H1 (cell line): Measurements from ENCODE around the gene STARD13. TPM values are rescaled to one million over a fixed set of nuclear protein-coding genes. Genes with fewer than 3 reads are reported as not detected.

Experiments
- EGR1 ChIP-seq: IDR thresholded peaks from 2 replicates; pipeline ENCODE4 v1.6.1; 2011; ENCODE audit warnings: low read depth, low read length, borderline replicate concordance
- POU5F1 ChIP-seq: IDR thresholded peaks from 2 replicates; pipeline ENCODE4 v1.6.1; 2011; ENCODE audit warnings: low read depth, mild to moderate bottlenecking, low read length, moderate library complexity
- SUZ12 ChIP-seq: fragments of 200-600 bp; sonication (generic); IDR thresholded peaks from 2 replicates; pipeline ENCODE4 v1.6.1; 2012; ENCODE audit warnings: mild to moderate bottlenecking, inconsistent platforms, low read length, moderate library complexity, mixed read lengths
- polyA plus RNA-seq, 7 experiments: library from polyadenylated mRNA; depleted of rRNA in 3 of 7; stranded (reverse) in 5 of 7; unstranded in 2 of 7; fragments of >200 nt in 5 of 7; fragments of 200-250 nt in 2 of 7; gene quantifications; 1 replicate in 5 of 7; 2 replicates in 1 of 7; 4 replicates in 1 of 7; pipeline versions ENCODE4 v1.2.1 to v1.2.3, GENCODE V29; 2011 to 2013; ENCODE audit warnings: missing spikeins in 2 of 7, mixed read lengths in 2 of 7
- total RNA-seq: library from RNA; stranded (reverse); fragmentation: NEBNext Ultra II Directional; extraction: Animal tissue kit (Norgen Biotek cat#: 25700); gene quantifications from 2 replicates; pipeline ENCODE4 v1.2.1, GENCODE V29; 2021
- TF ChIP-seq, protein P1 (sequence below): IDR thresholded peaks from 2 replicates; pipeline ENCODE4 v1.6.1; 2012; ENCODE audit warnings: low read length, inconsistent platforms
- TF ChIP-seq, protein P2 (sequence below): IDR thresholded peaks from 2 replicates; pipeline ENCODE4 v1.6.1; 2011; ENCODE audit warnings: low read length, improper control_type of control experiment

Gene STARD13
- total and polyA plus RNA-seq, 2 of the 8 experiments (the other 6 are each of a cell fraction or from before 2014, with no cell fraction given): 0.82 to 2.9 TPM

GRCh38 chr13:33070713-33071112 is 214.8 kb downstream of the STARD13 start (continued):
- TF ChIP-seq, protein P1, sequence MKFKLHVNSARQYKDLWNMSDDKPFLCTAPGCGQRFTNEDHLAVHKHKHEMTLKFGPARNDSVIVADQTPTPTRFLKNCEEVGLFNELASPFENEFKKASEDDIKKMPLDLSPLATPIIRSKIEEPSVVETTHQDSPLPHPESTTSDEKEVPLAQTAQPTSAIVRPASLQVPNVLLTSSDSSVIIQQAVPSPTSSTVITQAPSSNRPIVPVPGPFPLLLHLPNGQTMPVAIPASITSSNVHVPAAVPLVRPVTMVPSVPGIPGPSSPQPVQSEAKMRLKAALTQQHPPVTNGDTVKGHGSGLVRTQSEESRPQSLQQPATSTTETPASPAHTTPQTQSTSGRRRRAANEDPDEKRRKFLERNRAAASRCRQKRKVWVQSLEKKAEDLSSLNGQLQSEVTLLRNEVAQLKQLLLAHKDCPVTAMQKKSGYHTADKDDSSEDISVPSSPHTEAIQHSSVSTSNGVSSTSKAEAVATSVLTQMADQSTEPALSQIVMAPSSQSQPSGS: no peak
- TF ChIP-seq, protein P2, sequence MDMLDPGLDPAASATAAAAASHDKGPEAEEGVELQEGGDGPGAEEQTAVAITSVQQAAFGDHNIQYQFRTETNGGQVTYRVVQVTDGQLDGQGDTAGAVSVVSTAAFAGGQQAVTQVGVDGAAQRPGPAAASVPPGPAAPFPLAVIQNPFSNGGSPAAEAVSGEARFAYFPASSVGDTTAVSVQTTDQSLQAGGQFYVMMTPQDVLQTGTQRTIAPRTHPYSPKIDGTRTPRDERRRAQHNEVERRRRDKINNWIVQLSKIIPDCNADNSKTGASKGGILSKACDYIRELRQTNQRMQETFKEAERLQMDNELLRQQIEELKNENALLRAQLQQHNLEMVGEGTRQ: no peak
- no peak for TF ChIP-seq POU5F1
- TF ChIP-seq EGR1: no peak
- no peak for TF ChIP-seq SUZ12
